Tibial nerve (tissue), 4 donors: ENCODE measurements around the gene RSPH1. TPM values are rescaled to one million over a fixed set of nuclear protein-coding genes. Genes with fewer than 3 reads are reported as not detected.
A peak's percentile ranks its signal among the peaks of the same experiment; 100 is the strongest.

Source experiments
- DNase-seq, 2 donors: peaks; one replicate each; pipeline ENCODE4 v3.0.0-alpha.2; 2019; ENCODE audit warnings: low spot score in 2 of 2
- H3K27ac ChIP-seq, 4 donors: fragments of 200-600 bp; sonication (generic) in 3 of 4; one replicate each; pipeline ENCODE4 v1.5.1; 2017 to 2019; ENCODE audit warnings: mild to moderate bottlenecking in 1 of 4
- H3K27me3 ChIP-seq, 2 donors: fragments of 200-600 bp; sonication (generic) in 1 of 2; one replicate each; pipeline versions ENCODE4 v1.5.1 to v1.6.0; 2017 to 2019
- H3K36me3 ChIP-seq, 3 donors: fragments of 200-600 bp; sonication (generic); one replicate each; pipeline ENCODE4 v1.5.1; 2018 to 2019
- H3K4me1 ChIP-seq, 4 donors: fragments of 200-600 bp; sonication (generic) in 3 of 4; one replicate each; pipeline ENCODE4 v1.5.1; 2017 to 2019
- H3K4me3 ChIP-seq, 4 donors: fragments of 200-600 bp; sonication (generic) in 3 of 4; one replicate each; pipeline ENCODE4 v1.5.1; 2017 to 2019; ENCODE audit warnings: mild to moderate bottlenecking in 1 of 4, moderate library complexity in 1 of 4
- H3K9me3 ChIP-seq, 4 donors: fragments of 200-600 bp; sonication (generic) in 3 of 4; one replicate each; pipeline ENCODE4 v1.5.1; 2017 to 2019
- EP300 ChIP-seq, 2 donors: sonication (generic); formaldehyde crosslinking; IDR thresholded peaks; one replicate each; pipeline ENCODE4 v1.6.1; 2017; ENCODE audit warnings: antibody characterized with exemption in 2 of 2, mild to moderate bottlenecking in 1 of 2
- POLR2A ChIP-seq, 2 donors: fragments of 450-650 bp; IDR thresholded peaks; one replicate each; pipeline ENCODE4 v1.6.1; 2017; ENCODE audit warnings: antibody characterized with exemption in 2 of 2, mild to moderate bottlenecking in 2 of 2, moderate library complexity in 2 of 2
- WGBS, 2 donors: methylation state at CpG; one replicate each; pipeline ENCODE4 v1.1.5; 2018; 5-methylcytosine and 5-hydroxymethylcytosine counted together
- total RNA-seq, 4 donors: library from RNA; depleted of rRNA; stranded (reverse); fragments of >200 nt; gene quantifications; one replicate each; pipeline ENCODE4 v1.1.0, GENCODE V29; 2016
- TF ChIP-seq, protein P1 (sequence below), 5 experiments: fragments of 200-600 bp in 3 of 5; fragments of 450-650 bp in 2 of 5; sonication (generic) in 3 of 5; IDR thresholded peaks; one replicate each; pipeline ENCODE4 v1.5.1; 2016 to 2019; ENCODE audit warnings: antibody characterized with exemption in 5 of 5, mild to moderate bottlenecking in 3 of 5, moderate library complexity in 2 of 5

The RSPH1 gene
- total RNA-seq, 4 donors from 2014 or later, result 0.21 to 1.7 TPM; not detected in 2

DNA sequence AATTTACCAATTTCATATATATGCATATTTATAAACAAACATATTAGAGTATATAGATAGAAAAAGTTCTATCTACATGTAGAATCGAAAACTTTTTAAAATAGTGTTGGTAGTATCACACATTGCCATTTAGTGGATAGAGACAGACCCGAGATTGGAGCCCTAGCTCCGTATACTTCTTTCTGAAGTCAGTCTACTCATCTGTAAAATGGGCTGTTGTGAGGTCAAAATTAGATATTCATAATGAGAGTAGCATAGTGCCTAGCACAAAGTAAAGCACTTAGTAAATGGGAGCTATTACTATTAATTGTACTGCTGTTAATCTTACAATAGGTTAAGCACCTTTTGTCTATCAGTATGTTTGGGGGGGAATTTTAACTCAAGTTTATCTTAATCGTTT lies 4.2 kb upstream of the RSPH1 start:
- no peaks in the 10 kb centered on the region for H3K27me3 ChIP-seq
- DNase-seq, result no peak
- no peak overlapping the region for H3K27ac ChIP-seq
- WGBS, 2 donors, result 91 to 93% methylated on average over 4 of the region's 4 CpGs
- H3K4me1 ChIP-seq, result peaks cover 0 to 11% (median 4%) of the 10 kb centered on the region in 4 donors
- H3K9me3 ChIP-seq, result no peaks in the 10 kb centered on the region
- TF ChIP-seq, protein P1, sequence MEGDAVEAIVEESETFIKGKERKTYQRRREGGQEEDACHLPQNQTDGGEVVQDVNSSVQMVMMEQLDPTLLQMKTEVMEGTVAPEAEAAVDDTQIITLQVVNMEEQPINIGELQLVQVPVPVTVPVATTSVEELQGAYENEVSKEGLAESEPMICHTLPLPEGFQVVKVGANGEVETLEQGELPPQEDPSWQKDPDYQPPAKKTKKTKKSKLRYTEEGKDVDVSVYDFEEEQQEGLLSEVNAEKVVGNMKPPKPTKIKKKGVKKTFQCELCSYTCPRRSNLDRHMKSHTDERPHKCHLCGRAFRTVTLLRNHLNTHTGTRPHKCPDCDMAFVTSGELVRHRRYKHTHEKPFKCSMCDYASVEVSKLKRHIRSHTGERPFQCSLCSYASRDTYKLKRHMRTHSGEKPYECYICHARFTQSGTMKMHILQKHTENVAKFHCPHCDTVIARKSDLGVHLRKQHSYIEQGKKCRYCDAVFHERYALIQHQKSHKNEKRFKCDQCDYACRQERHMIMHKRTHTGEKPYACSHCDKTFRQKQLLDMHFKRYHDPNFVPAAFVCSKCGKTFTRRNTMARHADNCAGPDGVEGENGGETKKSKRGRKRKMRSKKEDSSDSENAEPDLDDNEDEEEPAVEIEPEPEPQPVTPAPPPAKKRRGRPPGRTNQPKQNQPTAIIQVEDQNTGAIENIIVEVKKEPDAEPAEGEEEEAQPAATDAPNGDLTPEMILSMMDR (IDR thresholded peaks at IDR 0.05), result no peak
- TF ChIP-seq POLR2A (IDR thresholded peaks at IDR 0.05) (no peak), EP300 (IDR thresholded peaks at IDR 0.05) (no peak)
- H3K36me3 ChIP-seq, result no peaks in the 10 kb centered on the region
- no peak overlapping the region for H3K4me3 ChIP-seq

- Histone ChIP-seq H3K9me3 (no peaks in the 10 kb centered on the region), H3K36me3 (no peaks in the 10 kb centered on the region), H3K27ac (no peak overlapping the region), H3K4me1 (peaks cover 0 to 11% (median 4%) of the 10 kb centered on the region in 4 donors), H3K4me3 (no peak overlapping the region), H3K27me3 (no peaks in the 10 kb centered on the region)
- TF ChIP-seq, protein P1 (IDR thresholded peaks at IDR 0.05), result no peak
- WGBS, 2 donors, result 61 to 71% methylated on average over 15 of the region's 15 CpGs
- no peak for DNase-seq
These were observed 3.6 kb upstream of the RSPH1 start for GRCh38 chr21:42499444-42500112.

- no peaks in the 10 kb centered on the region for H3K27me3 ChIP-seq
- 84 to 89% methylated on average over 5 of the region's 5 CpGs for WGBS, 2 donors
- H3K4me1 ChIP-seq, result peaks cover 0 to 11% (median 4%) of the 10 kb centered on the region in 4 donors
- no peak overlapping the region for H3K27ac ChIP-seq
- TF ChIP-seq, protein P1 (IDR thresholded peaks at IDR 0.05), result no peak
- TF ChIP-seq EP300 (IDR thresholded peaks at IDR 0.05) (no peak), POLR2A (IDR thresholded peaks at IDR 0.05) (no peak)
- H3K9me3 ChIP-seq, result no peaks in the 10 kb centered on the region
- no peaks in the 10 kb centered on the region for H3K36me3 ChIP-seq
- no peak for DNase-seq
- H3K4me3 ChIP-seq, result no peak overlapping the region
These were observed 2.0 kb upstream of the RSPH1 start for GRCh38 chr21:42498012-42498411.

- peak overlapping the region; percentile 83 to 94 (median 90) for H3K27ac ChIP-seq
- H3K4me1 ChIP-seq, result peaks cover 0 to 11% (median 4%) of the 10 kb centered on the region in 4 donors
- H3K4me3 ChIP-seq, result peak overlapping the region; percentile 62 to 73 (median 68)
- H3K36me3 ChIP-seq, result no peaks in the 10 kb centered on the region
- TF ChIP-seq EP300 (IDR thresholded peaks at IDR 0.05), result no peak
- H3K9me3 ChIP-seq, result no peaks in the 10 kb centered on the region
- DNase-seq, result no peak
- 16 to 20% methylated on average over 19 of the region's 19 CpGs for WGBS, 2 donors
- H3K27me3 ChIP-seq, result no peaks in the 10 kb centered on the region
These were observed 797 bp upstream of the RSPH1 start for GRCh38 chr21:42496839-42497202.

GRCh38 chr21:42495765-42496119 lies 282 bp downstream of the RSPH1 start:
- 1% methylated on average over 18 of the region's 18 CpGs for WGBS, 2 donors
- Histone ChIP-seq H3K36me3 (no peaks in the 10 kb centered on the region), H3K4me3 (peak overlapping the region; percentile 62 to 73 (median 72)), H3K9me3 (no peaks in the 10 kb centered on the region), H3K27me3 (no peaks in the 10 kb centered on the region), H3K27ac (peak overlapping the region in 3 of 4 donors; percentile 37 to 90 (median 62)), H3K4me1 (peaks cover 0 to 11% (median 4%) of the 10 kb centered on the region in 4 donors)
- no peak for TF ChIP-seq POLR2A (IDR thresholded peaks at IDR 0.05)
- TF ChIP-seq, protein P1 (IDR thresholded peaks at IDR 0.05), result peak in 1 of 5 experiments; percentile 12
- TF ChIP-seq EP300 (IDR thresholded peaks at IDR 0.05), result no peak
- DNase-seq, result peak in 1 of 2 donors; percentile 21
